Left cardiac atrium (tissue), 4 donors: ENCODE data around the gene INSL6. TPM values are rescaled to one million over a fixed set of nuclear protein-coding genes. Genes with fewer than 3 reads are reported as not detected.
"Not testable (repeated sequence)": the region's sequence is repeated elsewhere in the genome, so short reads cannot be mapped to it uniquely, and the experiment has no call there.

Source experiments
- ATAC-seq, 2 donors: fragments of 200-7000 bp; cut with Tn5 transposase; one replicate each; pipeline ENCODE4 v1.9.1; 2020; ENCODE audit warnings: mild to moderate bottlenecking in 2 of 2, moderate library complexity in 2 of 2
- DNase-seq: peaks from one replicate; pipeline ENCODE4 v3.0.0-alpha.2; 2020
- intact Hi-C, 2 donors: fragments of 100-400 bp; cut with DNase I; formaldehyde crosslinking; loops; one replicate each; pipeline versions ENCODE4 v1.14.1 to v1.15.1; 2022 to 2023
- long read RNA-seq: library from polyadenylated mRNA; unstranded; transcript quantifications from one replicate; pipeline ENCODE4 v2.0.0, GENCODE V29; 2021
- total RNA-seq, 2 donors: library from RNA; stranded (reverse); fragmentation: NEBNext Ultra II Directional; extraction: Animal tissue kit (Norgen Biotek cat#: 25700); gene quantifications; one replicate each; pipeline ENCODE4 v1.2.1, GENCODE V29; 2021
- donor health status: DM: no; HTN: yes; CAD: no.
- donor health status: DM: no; HTN: yes; CAD: no; lungs with severe emphysema.
- donor health status: DM: yes; HTN: yes; CAD: no.
- donor health status: Dilated cardiomyopathy.

INSL6 gene, protein sequence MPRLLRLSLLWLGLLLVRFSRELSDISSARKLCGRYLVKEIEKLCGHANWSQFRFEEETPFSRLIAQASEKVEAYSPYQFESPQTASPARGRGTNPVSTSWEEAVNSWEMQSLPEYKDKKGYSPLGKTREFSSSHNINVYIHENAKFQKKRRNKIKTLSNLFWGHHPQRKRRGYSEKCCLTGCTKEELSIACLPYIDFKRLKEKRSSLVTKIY
- not detected for total RNA-seq
- long read RNA-seq = 0 reads

DNA sequence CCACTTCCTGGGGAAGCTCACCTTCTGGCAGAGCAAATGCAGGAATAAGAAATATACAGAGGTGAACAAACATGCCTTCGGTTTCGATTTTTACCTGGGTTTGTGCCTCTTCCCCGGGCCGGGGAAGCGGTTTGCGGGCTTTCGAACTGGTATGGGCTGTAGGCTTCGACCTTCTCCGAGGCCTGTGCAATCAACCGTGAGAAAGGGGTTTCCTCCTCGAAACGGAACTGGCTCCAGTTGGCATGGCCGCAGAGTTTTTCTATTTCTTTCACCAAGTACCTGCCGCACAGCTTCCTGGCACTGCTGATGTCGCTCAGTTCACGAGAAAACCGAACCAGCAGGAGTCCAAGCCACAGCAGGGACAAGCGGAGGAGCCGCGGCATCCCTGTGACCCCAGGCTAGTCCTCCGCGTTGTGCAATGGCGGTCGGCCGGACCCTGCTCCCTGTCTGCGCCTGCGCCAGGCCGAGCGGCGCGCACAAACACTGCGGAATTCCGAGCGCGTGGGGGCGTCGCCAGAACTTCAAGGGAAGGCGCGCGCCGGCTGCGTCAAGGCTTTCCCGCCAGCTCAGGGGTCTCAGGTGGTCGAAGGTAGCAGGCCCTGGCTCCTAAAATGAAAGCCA is at the start of gene INSL6:
INSL6 (minus strand) TSS at position 420 of the 621 bp plus-strand sequence; CDS start at position 383, 37 bp downstream.
- intact Hi-C loops = loop anchor here in 1 of 2 donors (5.0 kb wide), 2 partner anchors 252 to 402 kb away; partner anchors contain the start of gene PLGRKT
- DNase-seq (no peak), ATAC-seq (no peak)

GRCh38 chr9:5231212-5231611 is 45.8 kb upstream of the INSL6 start, which contains the start of gene INSL4:
INSL4 (plus strand) TSS chr9:5231419; CDS start chr9:5231524, 105 bp downstream.
- no peak for ATAC-seq
- intact Hi-C loops = no loop called here
- DNase-seq = no peak

DNA sequence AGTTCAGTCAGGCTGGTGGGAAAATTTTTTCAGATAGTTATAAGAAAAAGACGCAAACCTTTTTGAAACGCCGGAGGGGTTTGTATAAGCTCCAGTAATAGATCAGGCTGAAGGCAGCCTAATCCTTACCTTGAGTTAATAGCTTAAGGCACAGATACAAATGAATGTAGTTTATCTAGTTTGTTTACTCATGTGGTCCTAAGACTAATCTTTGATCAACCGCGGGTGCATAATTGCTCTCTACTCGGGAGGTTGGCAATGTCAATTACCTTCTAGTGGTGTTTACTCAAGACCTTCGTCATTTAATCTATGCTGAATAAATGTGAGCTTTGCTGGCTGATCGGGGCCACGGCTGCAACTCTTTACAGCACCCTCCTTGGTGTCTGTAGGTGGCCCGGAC is 45.1 kb upstream of the INSL6 start:
- DNase-seq (no peak), ATAC-seq (no peak)
- intact Hi-C loops = no loop called here

GRCh38 chr9:5205071-5205470 is 19.6 kb upstream of the INSL6 start:
- DNase-seq = no peak
- intact Hi-C loops = no loop called here
- no peak for ATAC-seq

GRCh38 chr9:5195463-5195862 is 10.0 kb upstream of the INSL6 start:
- intact Hi-C loops = no loop called here
- no peak for DNase-seq
- ATAC-seq = no peak

- no peak for DNase-seq
- no peak for ATAC-seq
- intact Hi-C loops = no loop called here
These were observed 7.9 kb upstream of the INSL6 start for GRCh38 chr9:5193345-5193744.

- DNase-seq (no peak), ATAC-seq (no peak)
- intact Hi-C loops = no loop called here
These were observed 6.5 kb upstream of the INSL6 start for GRCh38 chr9:5191985-5192384.

DNA sequence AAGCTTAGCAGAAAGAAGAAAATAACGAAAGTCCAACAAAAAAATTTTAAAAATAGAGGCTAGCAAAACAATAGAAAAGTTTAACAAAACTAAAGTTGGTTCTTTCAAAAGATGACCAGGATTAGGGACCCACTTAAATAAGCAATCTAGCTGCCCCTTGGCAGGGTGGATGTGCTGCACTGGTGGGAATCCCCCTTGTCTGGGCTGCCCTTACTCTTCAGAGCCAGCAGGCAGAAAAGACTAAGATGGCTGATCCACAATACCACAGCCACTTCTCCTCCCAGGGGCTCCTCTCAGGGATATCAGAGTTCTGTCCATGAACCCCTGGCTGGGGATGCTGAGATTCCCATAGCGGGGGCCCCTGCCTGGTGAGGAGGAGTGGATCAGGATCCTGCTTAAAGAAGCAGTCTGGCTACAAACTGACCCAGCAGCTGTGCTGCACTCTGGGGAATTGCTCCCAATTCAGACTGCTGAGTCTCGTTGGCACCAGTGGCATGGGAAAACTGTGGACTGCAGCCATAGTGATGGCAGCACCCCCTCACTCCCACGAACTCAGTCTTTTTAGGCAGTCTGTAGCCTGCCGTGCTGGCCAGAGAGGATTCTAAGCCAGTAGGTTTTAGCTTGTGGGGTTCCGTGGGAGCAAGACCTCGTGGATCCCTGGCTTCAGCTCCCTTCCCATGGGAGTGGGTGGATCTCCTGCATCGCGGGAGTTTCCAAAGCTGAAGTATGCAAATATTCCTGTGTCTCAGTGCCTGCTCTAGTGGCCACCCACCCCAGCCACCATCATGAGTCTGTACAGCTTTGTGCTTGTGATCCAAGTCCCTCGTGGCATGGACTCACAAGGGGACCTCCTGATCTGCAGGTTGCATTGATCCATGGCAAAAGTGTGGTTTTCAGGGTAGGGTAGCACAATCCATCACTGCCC is 2.9 kb upstream of the INSL6 start:
- intact Hi-C loops = loop anchor here in 1 of 2 donors (5.0 kb wide), 2 partner anchors 249 to 399 kb away; partner anchors contain the start of gene PLGRKT
- no peak for ATAC-seq
- no peak for DNase-seq

DNA sequence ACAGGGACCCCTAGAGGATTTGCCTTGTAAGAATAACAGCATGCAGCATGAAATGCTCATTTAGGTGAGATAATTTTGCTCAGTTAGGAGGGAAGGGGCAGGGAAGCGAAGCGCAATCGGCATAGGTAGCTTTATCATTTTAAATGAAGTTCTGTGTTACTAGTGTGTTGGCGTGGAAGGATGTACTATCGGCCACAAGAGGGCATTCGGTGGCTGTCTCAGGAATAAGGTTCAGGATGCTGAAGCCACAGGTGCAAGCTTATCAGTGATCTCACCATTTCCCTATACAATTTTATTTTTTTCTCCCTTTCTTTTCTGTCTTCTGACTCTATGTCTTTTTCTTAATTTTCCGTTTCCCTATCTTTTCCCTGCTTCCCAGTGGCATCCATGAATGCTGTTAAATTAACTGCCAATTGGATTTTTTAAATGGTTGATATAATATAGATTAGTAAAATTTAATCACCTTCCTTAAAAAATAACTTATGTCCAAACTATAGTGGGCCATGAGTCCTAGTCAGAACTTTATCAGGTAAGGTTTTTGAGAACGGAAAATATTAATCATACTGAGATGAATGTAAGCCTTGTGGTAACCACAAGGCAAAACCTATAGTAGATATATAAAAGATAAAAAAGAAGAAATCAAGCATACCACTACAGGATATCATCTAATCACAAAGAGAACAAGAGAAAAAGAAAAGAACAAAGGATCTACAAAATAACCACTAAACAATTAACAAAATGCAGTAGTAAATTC is 1.2 kb upstream of the INSL6 start:
- intact Hi-C loops = loop anchor here in 1 of 2 donors (2.0 to 5.0 kb wide), 3 partner anchors 251 to 414 kb away; partner anchors contain the start of gene PLGRKT
- DNase-seq = peak; percentile 46
- ATAC-seq = peak; percentile 67

DNA sequence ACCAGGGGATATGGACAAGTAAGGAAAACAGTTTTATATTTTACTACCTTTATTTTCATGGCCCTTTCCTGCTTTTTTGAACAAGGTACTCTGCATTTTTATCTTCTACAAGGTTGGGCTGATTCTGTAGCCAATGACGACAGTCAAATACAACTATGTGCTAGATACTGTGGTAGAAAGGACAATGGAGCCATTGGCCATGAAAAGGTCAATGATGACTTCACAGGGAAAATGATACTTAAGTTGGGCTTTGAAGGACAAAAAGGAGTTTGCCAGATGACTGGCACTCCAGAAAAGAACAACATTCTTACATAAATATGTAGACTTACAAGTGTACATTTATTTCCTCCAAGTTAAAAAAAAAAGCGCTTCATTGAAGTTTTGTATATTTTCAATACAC is 663 bp downstream of the INSL6 start:
- no peak for DNase-seq
- intact Hi-C loops = loop anchor here in 1 of 2 donors (5.0 kb wide), 2 partner anchors 253 to 403 kb away; partner anchors contain the start of gene PLGRKT
- ATAC-seq = no peak

GRCh38 chr9:5180631-5181030 is 4.8 kb downstream of the INSL6 start:
- intact Hi-C loops, DNase-seq, ATAC-seq: not testable (repeated sequence)

- DNase-seq (no peak), ATAC-seq (no peak)
- intact Hi-C loops = no loop called here
These were observed 7.2 kb downstream of the INSL6 start for GRCh38 chr9:5178126-5178805.

DNA sequence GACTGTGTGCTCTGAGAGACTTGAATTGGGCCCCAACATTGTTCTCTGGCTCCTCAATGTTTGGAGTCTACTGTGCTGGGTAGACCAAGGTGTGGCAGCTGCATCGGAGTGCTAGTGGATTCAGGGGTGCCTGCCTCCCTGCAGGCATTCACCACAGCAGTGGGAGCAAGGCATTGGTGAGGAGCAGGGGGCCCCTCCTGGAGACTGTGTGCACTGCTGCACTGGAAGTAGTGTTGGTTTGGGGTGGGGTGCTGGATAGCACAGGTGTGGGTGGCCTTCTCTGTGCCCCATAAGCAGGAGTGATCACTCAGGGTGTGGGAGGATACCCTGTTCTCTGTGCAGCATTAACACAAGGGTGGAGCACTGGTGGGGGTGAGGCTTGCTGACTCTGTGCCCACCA is 39.2 kb downstream of the INSL6 start:
- DNase-seq (no peak), ATAC-seq (no peak)
- intact Hi-C loops = no loop called here

DNA sequence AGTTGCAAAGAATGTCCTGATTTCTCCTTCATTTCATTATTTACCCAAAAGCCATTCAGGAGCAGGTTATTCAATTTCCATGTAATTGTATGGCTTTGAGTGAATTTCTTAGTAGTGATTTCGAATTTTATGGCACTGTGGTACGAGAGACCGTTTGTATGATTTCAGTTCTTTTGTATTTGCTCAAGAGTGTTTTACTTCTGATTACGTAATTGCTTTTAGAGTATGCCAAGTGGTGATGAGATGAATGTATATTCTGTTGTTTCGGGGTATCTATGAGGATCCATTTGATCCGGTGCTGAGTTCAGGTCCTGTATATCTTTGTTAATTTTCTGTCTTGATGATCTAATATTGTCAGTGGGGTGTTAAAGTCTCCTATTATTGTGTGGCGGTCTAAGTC is 41.2 kb downstream of the INSL6 start:
- no peak for DNase-seq
- intact Hi-C loops = no loop called here
- no peak for ATAC-seq

DNA sequence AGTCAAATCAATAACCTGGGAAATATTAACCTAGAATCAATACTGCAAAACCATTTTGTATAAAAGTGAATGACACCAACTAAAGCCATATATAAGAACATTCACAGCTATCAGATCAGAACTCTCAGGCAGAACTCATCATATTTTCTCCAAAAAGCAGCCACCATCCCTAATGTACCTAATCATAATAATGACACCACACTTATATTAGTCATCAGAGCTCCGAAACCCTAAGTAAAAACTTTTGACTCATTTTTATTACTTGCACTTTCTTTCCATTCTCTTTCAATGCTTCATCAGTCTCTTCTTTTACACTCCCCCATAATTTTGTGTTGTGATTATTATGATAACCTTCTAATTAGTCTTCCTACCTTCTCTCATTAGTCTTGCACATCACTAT is 45.3 kb downstream of the INSL6 start:
- intact Hi-C loops = no loop called here
- ATAC-seq (no peak), DNase-seq (no peak)

GRCh38 chr9:5122516-5122915 is 62.9 kb downstream of the INSL6 start:
- intact Hi-C loops = no loop called here
- DNase-seq (no peak), ATAC-seq (no peak)

GRCh38 chr9:5122116-5122515 is 63.3 kb downstream of the INSL6 start:
- ATAC-seq (no peak), DNase-seq (no peak)
- intact Hi-C loops = no loop called here

DNA sequence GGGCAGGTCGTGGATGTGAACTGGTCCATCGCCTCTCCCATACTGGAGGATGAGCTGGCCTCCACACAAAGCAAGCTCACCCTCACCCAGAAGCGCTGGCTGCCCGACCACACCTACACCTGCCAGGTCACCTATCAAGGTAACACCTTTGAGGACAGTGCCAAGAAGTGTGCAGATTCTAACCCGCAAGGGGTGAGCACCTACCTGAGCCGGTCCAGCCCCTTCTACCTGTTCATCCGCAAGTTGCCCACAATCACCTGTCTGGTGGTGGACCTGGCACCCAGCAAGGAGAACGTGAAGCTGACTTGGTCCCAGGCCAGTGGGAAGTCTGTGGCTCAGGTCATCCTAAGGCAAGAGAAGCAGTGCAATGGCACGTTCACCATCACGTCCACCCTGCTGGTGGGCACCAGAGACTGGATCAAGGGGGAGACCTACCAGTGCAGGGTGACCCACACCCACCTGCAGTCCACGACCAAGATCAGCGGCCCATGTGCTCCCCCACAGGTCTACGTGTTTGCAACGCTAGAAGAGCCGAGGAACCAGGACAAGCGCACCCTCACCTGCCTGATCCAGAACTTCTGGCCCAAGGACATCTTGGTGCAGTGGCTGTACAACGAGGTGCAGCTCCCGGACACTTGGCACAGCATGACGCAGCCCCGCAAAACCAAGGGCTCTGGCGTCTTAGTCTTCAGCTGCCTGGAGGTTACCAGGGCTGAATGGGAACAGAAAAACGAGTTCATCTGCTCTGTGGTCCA is 71.3 kb downstream of the INSL6 start:
- ATAC-seq (no peak), DNase-seq (peak; percentile 13)
- intact Hi-C loops = no loop called here
